HCT116 (cell line): ENCODE results near the gene LRRIQ1. TPM values are rescaled to one million over a fixed set of nuclear protein-coding genes. Genes with fewer than 3 reads are reported as not detected.
A peak's percentile ranks its signal among the peaks of the same experiment; 100 is the strongest.

Experiments
- ATAC-seq: fragments of 200-7000 bp; cut with Tn5 transposase; 2 replicates; pipeline ENCODE4 v1.9.1; 2020; ENCODE audit warnings: mild to moderate bottlenecking, moderate library complexity
- BruUV-seq: library from RNA; stranded (reverse); fragments of 400-500 nt; replicated peaks from 2 replicates; lab custom pipeline; 2021; lab: Mats Ljungman, UMichigan
- CTCF ChIA-PET: fragments of 300-600 bp; sonication (Branson Sonifier 250); formaldehyde crosslinking; loops from one replicate; lab custom pipeline; 2021; ENCODE audit warnings: antibody characterized with exemption; lab: Charles Lee
- POLR2A ChIA-PET: fragments of 300-600, 350-600 bp; sonication (Branson Sonifier 250); formaldehyde crosslinking; loops from one replicate; lab custom pipeline; 2021; ENCODE audit warnings: antibody characterized with exemption; lab: Charles Lee
- RAD21 ChIA-PET, 2 experiments: fragments of 300-600 bp; sonication (Branson Sonifier 250); formaldehyde crosslinking; loops; one replicate each; lab custom pipeline; 2023; ENCODE audit warnings: low total read pairs in 2 of 2; ENCODE audit not compliant: uncharacterized antibody in 2 of 2, unreplicated experiment in 2 of 2, low non-redundant PET in 1 of 2; lab: Charles Lee
- DNase-seq: peaks from one replicate; pipeline ENCODE4 v3.0.0-alpha.2; 2010; ENCODE audit warnings: low read depth, low spot score
- H2AFZ ChIP-seq: fragments of 200-600 bp; shearing (Covaris generic), sonication (generic); 2 replicates; pipeline ENCODE4 v1.6.1; 2017; ENCODE audit warnings: low read depth, mixed run types, mixed read lengths, antibody characterized with exemption, low read length; ENCODE audit not compliant: poor library complexity, severe bottlenecking
- H3K27ac ChIP-seq: 2 replicates; pipeline ENCODE4 v1.5.1; 2012; ENCODE audit warnings: low read depth, low read length
- H3K27me3 ChIP-seq: fragments of 200-600 bp; sonication (generic); 2 replicates; pipeline ENCODE4 v1.6.1; 2016; ENCODE audit warnings: mixed run types, low read length, mixed read lengths; ENCODE audit not compliant: insufficient read depth
- H3K36me3 ChIP-seq, 2 experiments: fragments of 200-500 bp in 1 of 2; fragments of 200-600 bp in 1 of 2; sonication (Bioruptor generic) in 1 of 2; sonication (generic) in 1 of 2; 2 replicates each; pipeline versions ENCODE4 v1.5.1 to v1.6.1; 2014 to 2016; ENCODE audit warnings: low read length in 2 of 2, inconsistent platforms in 1 of 2, mixed read lengths in 1 of 2, mixed run types in 1 of 2; ENCODE audit not compliant: insufficient read depth in 2 of 2, control insufficient read depth in 1 of 2
- H3K4me1 ChIP-seq, 2 experiments: fragments of 200-600 bp in 1 of 2; sonication (generic) in 1 of 2; 2 replicates each; pipeline versions ENCODE4 v1.5.1 to v1.6.1; 2012 to 2017; ENCODE audit warnings: low read length in 2 of 2, inconsistent platforms in 1 of 2, mild to moderate bottlenecking in 1 of 2, mixed read lengths in 1 of 2, mixed run types in 1 of 2, moderate library complexity in 1 of 2; ENCODE audit not compliant: insufficient read depth in 2 of 2, control insufficient read depth in 1 of 2
- H3K4me2 ChIP-seq: fragments of 200-600 bp; sonication (generic); 2 replicates; pipeline ENCODE4 v1.6.1; 2017; ENCODE audit warnings: mixed run types, low read length, mixed read lengths
- H3K4me3 ChIP-seq, 2 experiments: fragments of 200-600 bp in 1 of 2; sonication (generic) in 1 of 2; replicated peaks in 1 of 2; 2 replicates each; pipeline ENCODE4 v1.5.1; 2011 to 2016; ENCODE audit warnings: low read length in 2 of 2, control low read depth in 1 of 2, low read depth in 1 of 2, mild to moderate bottlenecking in 1 of 2, mixed read lengths in 1 of 2, mixed run types in 1 of 2
- H3K79me2 ChIP-seq: fragments of 200-600 bp; sonication (generic); 2 replicates; pipeline ENCODE4 v1.6.1; 2017; ENCODE audit warnings: mild to moderate bottlenecking, mixed run types, low read length, moderate library complexity, mixed read lengths; ENCODE audit not compliant: insufficient read depth
- H3K9ac ChIP-seq: fragments of 200-600 bp; sonication (generic); 2 replicates; pipeline ENCODE4 v1.6.1; 2016; ENCODE audit warnings: low read length, mixed read lengths
- H3K9me2 ChIP-seq: fragments of 200-600 bp; sonication (generic), shearing (Covaris generic); 2 replicates; pipeline ENCODE4 v1.6.1; 2017; ENCODE audit warnings: mixed run types, mild to moderate bottlenecking, moderate library complexity; ENCODE audit not compliant: insufficient read depth
- H3K9me3 ChIP-seq, 2 experiments: fragments of 200-500 bp in 1 of 2; fragments of 200-600 bp in 1 of 2; sonication (Bioruptor generic) in 1 of 2; sonication (generic) in 1 of 2; 2 replicates each; pipeline ENCODE4 v1.6.1; 2014 to 2017; ENCODE audit warnings: low read length in 2 of 2, mixed read lengths in 2 of 2, inconsistent platforms in 1 of 2, low read depth in 1 of 2, mild to moderate bottlenecking in 1 of 2, mixed run types in 1 of 2, moderate library complexity in 1 of 2; ENCODE audit not compliant: control insufficient read depth in 1 of 2, insufficient read depth in 1 of 2
- H4K20me1 ChIP-seq: fragments of 200-600 bp; sonication (generic), shearing (Covaris generic); 2 replicates; pipeline ENCODE4 v1.6.1; 2017; ENCODE audit warnings: mixed run types, mild to moderate bottlenecking, moderate library complexity; ENCODE audit not compliant: insufficient read depth
- ATF3 ChIP-seq: IDR thresholded peaks from 2 replicates; pipeline ENCODE4 v1.6.1; 2012
- CBX3 ChIP-seq: IDR thresholded peaks from 2 replicates; pipeline ENCODE4 v1.6.1; 2012; ENCODE audit warnings: low read depth
- CEBPB ChIP-seq: IDR thresholded peaks from 2 replicates; pipeline ENCODE4 v1.6.1; 2012; ENCODE audit warnings: low read depth
- CTCF ChIP-seq, 3 experiments: fragments of 200-600 bp in 1 of 3; sonication (generic) in 1 of 3; IDR thresholded peaks in 2 of 3; conservative IDR thresholded peaks in 1 of 3; 2 replicates each; pipeline ENCODE4 v1.5.1; 2012 to 2017; ENCODE audit warnings: low read depth in 2 of 3, low read length in 2 of 3, antibody characterized with exemption in 1 of 3, borderline replicate concordance in 1 of 3, control low read depth in 1 of 3, mild to moderate bottlenecking in 1 of 3, mixed read lengths in 1 of 3, mixed run types in 1 of 3, moderate library complexity in 1 of 3; ENCODE audit not compliant: insufficient read depth in 1 of 3
- EGR1 ChIP-seq: IDR thresholded peaks from 2 replicates; pipeline ENCODE4 v1.6.1; 2012; ENCODE audit warnings: low read depth
- EZH2 ChIP-seq: fragments of 200-600 bp; sonication (generic); IDR thresholded peaks from 2 replicates; pipeline ENCODE4 v1.6.1; 2017; ENCODE audit warnings: antibody characterized with exemption, mixed run types
- EZH2phosphoT487 ChIP-seq: fragments of 200-600 bp; IDR thresholded peaks from 2 replicates; pipeline ENCODE4 v1.6.1; 2018; ENCODE audit warnings: antibody characterized with exemption, borderline replicate concordance
- FOSL1 ChIP-seq: IDR thresholded peaks from 2 replicates; pipeline ENCODE4 v1.6.1; 2012; ENCODE audit warnings: low read depth
- JUND ChIP-seq: IDR thresholded peaks from 2 replicates; pipeline ENCODE4 v1.6.1; 2012
- MAX ChIP-seq: IDR thresholded peaks from 2 replicates; pipeline ENCODE4 v1.6.1; 2012
- POLR2AphosphoS5 ChIP-seq: IDR thresholded peaks from 2 replicates; pipeline ENCODE4 v1.6.1; 2011; ENCODE audit warnings: mild to moderate bottlenecking, low read depth, low read length, moderate library complexity
- RAD21 ChIP-seq: IDR thresholded peaks from 2 replicates; pipeline ENCODE4 v1.6.1; 2012; ENCODE audit warnings: low read depth, mild to moderate bottlenecking
- REST ChIP-seq: IDR thresholded peaks from 2 replicates; pipeline ENCODE4 v1.6.1; 2012; ENCODE audit warnings: low read depth
- SIN3A ChIP-seq: IDR thresholded peaks from 2 replicates; pipeline ENCODE4 v1.6.1; 2012; ENCODE audit warnings: low read depth
- ZBTB33 ChIP-seq: IDR thresholded peaks from 2 replicates; pipeline ENCODE4 v1.6.1; 2011; ENCODE audit warnings: mild to moderate bottlenecking, low read length, moderate library complexity; ENCODE audit not compliant: insufficient replicate concordance; ENCODE audit errors: extremely low read depth
- ZFX ChIP-seq: fragments of 450-650 bp; IDR thresholded peaks from 2 replicates; pipeline ENCODE4 v1.6.1; 2017
- ZNF274 ChIP-seq: fragments of 200-500 bp; sonication (Bioruptor generic); IDR thresholded peaks from 2 replicates; pipeline ENCODE4 v1.6.1; 2014; ENCODE audit warnings: mild to moderate bottlenecking, low read depth, low read length, inconsistent platforms
- intact Hi-C: fragments of 100-400 bp; cut with micrococcal nuclease; formaldehyde crosslinking; loops from 2 replicates; pipeline ENCODE4 v1.10.0; 2022
- total RNA-seq: library from RNA; stranded (reverse); gene quantifications from one replicate; pipeline ENCODE4 v1.2.1, GENCODE V29; 2021; ENCODE audit not compliant: unreplicated experiment

LRRIQ1 gene
- total RNA-seq, 1 experiment from 2014 or later: 0.89 TPM

- no peaks in the 10 kb centered on the region for H3K9me2 ChIP-seq
- peak overlapping the region; percentile 66 for H2AFZ ChIP-seq
- no peak for TF ChIP-seq EZH2phosphoT487
- no peak for TF ChIP-seq CBX3
- peak; percentile 77 for TF ChIP-seq RAD21
- no peak for TF ChIP-seq ZFX
- no peak for TF ChIP-seq JUND
- TF ChIP-seq POLR2AphosphoS5: no peak
- peak; percentile 46; the same call in 1 of the 2 replicates for TF ChIP-seq FOSL1
- no peak for TF ChIP-seq CEBPB
- peak; percentile 45 to 66 (median 49); a peak in 5 of 6 replicates for TF ChIP-seq CTCF (IDR thresholded peaks at IDR 0.05 in 2 of 3, conservative IDR thresholded peaks at IDR 0.05 in 1 of 3; ENCODE audit: borderline replicate concordance in 1 of 3, insufficient read depth in 1 of 3, low read depth in 2 of 3, low read length in 2 of 3)
- TF ChIP-seq REST: no peak
- TF ChIP-seq SIN3A: no peak
- no peak for TF ChIP-seq ATF3
- TF ChIP-seq EZH2: no peak
- no peak for TF ChIP-seq ZBTB33
- TF ChIP-seq EGR1: no peak
- no peak for TF ChIP-seq ZNF274
- TF ChIP-seq MAX: no peak
- TF ChIP-seq, all 23 proteins: peak for 3
- RAD21 ChIA-PET: interaction anchor here in 1 of 2 experiments (1.1 kb wide), 1 partner anchor 371 kb away, joined by 3 read pairs; no protein-coding TSS in a partner anchor
- Histone ChIP-seq H3K4me1 (peaks cover 0 to 5% of the 10 kb centered on the region in 2 experiments; a peak in 1 of 4 replicates), H3K27me3 (no peaks in the 10 kb centered on the region), H3K4me3 (no peak overlapping the region), H3K4me2 (peak overlapping the region; percentile 27), H4K20me1 (no peaks in the 10 kb centered on the region), H3K36me3 (no peaks in the 10 kb centered on the region), H3K9ac (no peak overlapping the region), H3K9me3 (no peaks in the 10 kb centered on the region), H3K27ac (no peak overlapping the region), H3K79me2 (no peaks in the 10 kb centered on the region)
- CTCF ChIA-PET: interaction anchor here (0.7 to 2.8 kb wide), 16 partner anchors 11 to 875 kb away, joined by 3 to 26 read pairs (median 4); no protein-coding TSS in a partner anchor
- ATAC-seq (peak; percentile 99), DNase-seq (peak; percentile 81)
- intact Hi-C loops: loop anchor here (1.0 to 5.0 kb wide), 2 partner anchors 371 to 845 kb away; no protein-coding TSS in a partner anchor
- POLR2A ChIA-PET: no interaction called here
- BruUV-seq: no TSS peak
Measured at GRCh38 chr12:85076688-85077430, 40.7 kb downstream of the LRRIQ1 start.
